ES-I3 (cell line): Measurements from ENCODE around the gene ROR2.

ENCODE experiments used
- H3K36me3 ChIP-seq: 2 replicates; pipeline ENCODE4 v1.6.1; 2013; ENCODE audit warnings: mild to moderate bottlenecking, low read length, control low read depth, moderate library complexity; ENCODE audit not compliant: insufficient read depth
- H3K4me1 ChIP-seq: 2 replicates; pipeline ENCODE4 v1.6.1; 2013; ENCODE audit warnings: mild to moderate bottlenecking, control low read depth, low read length; ENCODE audit not compliant: insufficient read depth
- H3K9ac ChIP-seq: 2 replicates; pipeline ENCODE4 v1.6.1; 2013; ENCODE audit warnings: low read depth, mild to moderate bottlenecking, low read length, moderate library complexity
- H3K9me3 ChIP-seq: 2 replicates; pipeline ENCODE4 v1.6.1; 2013; ENCODE audit warnings: mild to moderate bottlenecking, low read length, moderate library complexity; ENCODE audit not compliant: control insufficient read depth, insufficient read depth

Gene ROR2

DNA sequence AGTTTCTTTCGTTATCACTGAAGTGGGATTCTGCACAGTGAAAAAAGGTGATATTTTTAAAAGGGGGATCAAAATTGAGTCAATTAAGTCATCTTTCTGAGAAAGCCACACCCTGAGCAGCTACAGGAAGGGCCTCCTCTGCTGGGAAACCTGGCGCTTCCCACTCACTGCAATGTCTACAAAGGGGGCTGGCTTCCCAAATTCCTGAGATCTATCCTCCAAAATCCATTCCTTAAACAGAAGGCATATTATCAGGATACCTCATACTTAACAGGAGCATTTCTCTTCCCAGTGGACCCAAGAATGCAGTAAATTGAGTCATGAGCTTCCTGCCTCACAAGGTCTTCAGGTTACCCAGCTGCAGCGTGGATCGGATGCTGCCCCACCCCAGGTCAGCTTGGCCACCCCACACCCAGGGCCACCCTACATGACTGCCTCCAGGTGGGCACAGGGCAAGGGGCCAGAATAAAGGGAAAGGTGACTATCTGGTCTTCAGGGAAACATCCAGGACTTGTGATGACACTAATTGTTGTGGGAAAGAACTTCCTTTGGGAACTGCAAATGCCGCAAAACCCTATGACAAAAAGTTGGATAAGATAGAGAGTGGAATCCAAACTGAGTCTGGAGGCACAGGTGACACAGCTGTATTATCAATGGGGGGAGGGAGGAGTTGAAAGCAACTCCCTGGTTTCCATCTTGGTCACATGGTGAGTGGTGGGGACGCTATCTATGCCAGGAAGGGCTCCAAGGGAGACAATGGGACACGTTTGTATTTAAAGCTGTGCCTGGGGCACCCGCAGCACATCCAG, 42.3 kb downstream of the ROR2 start:
- no peak overlapping the region for H3K9ac ChIP-seq

DNA sequence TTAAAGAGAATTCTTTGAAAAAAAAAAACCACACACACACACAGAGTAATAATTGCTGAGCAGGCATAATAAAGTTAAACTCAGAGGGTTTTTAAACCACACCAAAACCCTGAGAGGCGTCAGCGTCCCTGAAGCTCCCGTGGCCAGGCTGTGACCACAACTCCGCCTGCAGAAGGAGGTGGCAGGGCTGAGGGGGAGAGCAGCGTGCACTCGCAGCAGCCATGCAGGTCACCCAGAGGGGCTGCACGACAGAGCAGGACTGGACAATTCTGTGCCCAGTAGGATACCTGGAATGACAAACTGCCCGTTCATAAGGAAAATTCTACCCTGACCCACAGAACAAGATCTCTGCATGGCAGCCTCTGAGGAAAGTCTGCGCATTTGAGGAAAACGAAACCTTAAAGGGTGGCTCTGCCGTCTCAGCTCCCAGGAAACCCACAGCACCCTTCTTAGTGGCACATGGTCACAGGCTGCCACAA, 44.0 kb downstream of the ROR2 start:
- no peak overlapping the region for H3K9ac ChIP-seq

More for the DNA sequence above, 42.3 kb downstream of the ROR2 start:
- H3K36me3 ChIP-seq: no peaks in the 10 kb centered on the region
- no peaks in the 10 kb centered on the region for H3K9me3 ChIP-seq
- H3K4me1 ChIP-seq: peaks cover 30% of the 10 kb centered on the region

DNA sequence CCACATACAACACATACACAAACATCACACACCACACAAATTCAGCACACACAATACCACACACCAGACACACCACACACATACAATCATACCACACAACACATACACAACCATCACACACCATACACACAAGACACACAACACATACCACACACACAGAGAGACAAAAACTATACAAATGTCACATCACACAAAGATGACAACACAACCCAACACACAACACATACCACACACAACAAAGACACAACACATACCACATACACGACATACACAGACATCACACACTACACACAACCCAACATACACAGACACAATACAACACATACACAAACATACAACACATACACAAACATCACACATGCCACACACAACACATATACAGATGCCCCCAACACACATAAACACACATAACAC, 44.8 kb downstream of the ROR2 start:
- H3K9me3 ChIP-seq: no peaks in the 10 kb centered on the region
- H3K4me1 ChIP-seq: peaks cover 39% of the 10 kb centered on the region
- H3K9ac ChIP-seq: no peak overlapping the region
- no peaks in the 10 kb centered on the region for H3K36me3 ChIP-seq

More for the DNA sequence above, 44.0 kb downstream of the ROR2 start:
- Histone ChIP-seq H3K36me3 (no peaks in the 10 kb centered on the region), H3K9me3 (no peaks in the 10 kb centered on the region), H3K4me1 (peaks cover 39% of the 10 kb centered on the region)

DNA sequence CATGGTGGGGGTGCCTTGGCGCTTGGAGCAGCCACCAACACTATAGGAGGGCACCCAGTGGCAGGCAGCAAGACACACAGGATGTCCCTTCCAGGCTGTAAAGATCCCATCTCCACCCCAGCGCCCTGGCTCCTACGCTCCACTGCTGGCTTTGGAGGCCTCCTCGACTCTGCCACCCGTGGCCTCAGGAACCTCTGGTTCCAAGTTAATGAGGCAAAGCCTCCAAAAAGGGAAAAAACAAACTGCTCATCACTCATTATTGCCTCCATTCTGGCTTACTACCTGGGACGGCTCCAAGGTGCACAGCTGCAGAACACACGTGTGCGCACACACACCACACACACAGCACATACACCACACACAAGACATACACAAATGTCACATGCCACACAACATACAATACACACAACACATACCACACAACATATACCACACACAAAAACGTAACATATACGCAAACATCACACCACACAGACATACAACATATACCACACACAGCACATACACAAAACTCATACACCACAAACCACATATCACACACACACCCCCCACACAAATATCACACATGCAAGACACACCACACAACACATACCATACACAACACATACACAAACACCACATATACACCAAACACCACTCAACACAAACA, 45.3 kb downstream of the ROR2 start:
- Histone ChIP-seq H3K9ac (no peak overlapping the region), H3K4me1 (peaks cover 43% of the 10 kb centered on the region), H3K36me3 (no peaks in the 10 kb centered on the region), H3K9me3 (no peaks in the 10 kb centered on the region)

DNA sequence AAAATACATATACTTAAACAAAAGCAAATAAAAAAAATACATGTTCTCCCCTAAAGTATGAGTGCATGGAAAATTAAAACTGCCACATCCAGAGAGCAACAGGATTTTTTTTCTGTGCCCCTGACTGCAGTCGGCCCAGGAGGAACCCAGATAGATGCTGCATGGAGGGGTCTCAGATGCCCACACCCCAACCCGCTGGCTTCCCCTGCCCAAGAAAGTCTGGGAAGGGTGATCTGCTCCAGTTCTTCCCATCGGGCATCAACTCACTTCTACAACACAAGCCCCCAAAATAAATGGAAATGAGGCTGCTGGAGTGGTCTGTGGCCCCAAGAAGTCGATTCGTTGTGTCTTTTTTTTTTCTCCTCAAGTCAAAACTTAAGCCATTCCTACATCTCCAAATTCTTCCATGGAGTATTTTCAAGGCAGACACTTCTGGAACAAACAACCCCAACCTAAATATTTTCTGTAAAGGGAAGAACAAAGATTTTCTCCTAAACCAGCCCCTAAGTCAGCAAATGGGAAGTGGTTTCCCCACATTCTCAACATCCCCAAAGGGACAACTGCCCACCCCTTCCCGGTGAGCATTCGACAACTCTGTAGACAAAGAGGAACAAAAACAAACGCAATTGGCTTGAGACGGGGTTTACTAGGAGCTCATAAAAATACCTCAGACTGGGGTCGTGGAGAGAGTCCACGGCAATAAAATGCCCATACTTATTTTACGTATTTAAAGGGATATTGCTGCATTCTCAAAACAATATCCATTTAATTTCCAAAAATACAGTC, 46.7 kb downstream of the ROR2 start:
- peaks cover 49% of the 10 kb centered on the region for H3K4me1 ChIP-seq
- no peaks in the 10 kb centered on the region for H3K9me3 ChIP-seq
- no peaks in the 10 kb centered on the region for H3K36me3 ChIP-seq
- no peak overlapping the region for H3K9ac ChIP-seq

DNA sequence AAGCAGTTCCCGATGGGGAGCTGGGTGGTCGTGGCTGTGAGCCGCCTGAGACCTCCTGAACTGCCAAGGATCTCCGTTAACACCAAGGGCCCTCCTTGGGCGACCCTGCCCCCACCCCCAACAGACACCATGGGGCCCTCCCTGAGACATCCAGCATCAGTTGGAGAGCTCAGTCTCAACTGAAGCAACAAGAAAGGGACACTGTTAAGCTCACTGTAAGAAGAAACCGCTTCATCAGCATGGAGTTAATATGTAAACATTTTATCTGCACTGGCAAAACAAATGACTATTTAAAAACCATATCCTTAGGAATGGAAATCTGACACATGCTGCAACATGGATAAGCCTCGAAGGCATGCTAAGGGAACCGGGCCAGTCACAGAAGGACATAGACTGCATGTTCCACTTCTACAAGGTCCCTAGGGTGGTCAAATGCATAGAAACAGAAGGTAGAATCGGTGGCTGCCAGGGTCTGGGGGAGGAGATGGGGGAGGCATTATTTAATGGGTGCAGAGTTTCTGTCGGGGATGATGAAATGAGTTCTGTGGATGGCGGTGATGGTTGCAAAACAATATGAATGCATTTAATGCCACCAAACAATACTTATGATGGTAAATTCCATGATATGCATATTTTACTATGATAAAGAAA, 47.4 kb downstream of the ROR2 start:
- no peaks in the 10 kb centered on the region for H3K9me3 ChIP-seq
- no peaks in the 10 kb centered on the region for H3K36me3 ChIP-seq
- peaks cover 44% of the 10 kb centered on the region for H3K4me1 ChIP-seq
- no peak overlapping the region for H3K9ac ChIP-seq

DNA sequence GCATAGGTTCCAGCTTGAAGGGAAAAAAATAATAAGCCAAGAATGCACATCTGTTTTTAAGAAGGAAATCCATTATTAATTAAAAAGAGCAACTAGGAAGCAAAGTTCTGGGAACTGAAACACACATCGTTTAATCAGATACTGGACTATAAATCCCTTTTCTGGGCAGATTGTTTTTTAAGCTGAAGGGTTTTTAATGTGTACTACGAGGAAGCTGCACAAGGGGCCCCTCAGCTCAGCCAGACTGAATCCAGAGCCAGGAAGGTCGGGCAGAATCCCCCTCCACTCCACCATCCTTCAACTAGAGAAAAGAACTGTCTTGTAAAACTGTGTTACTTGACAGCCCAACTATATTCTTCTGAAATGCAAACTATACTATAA, 49.2 kb downstream of the ROR2 start:
- Histone ChIP-seq H3K4me1 (peaks cover 31% of the 10 kb centered on the region), H3K36me3 (no peaks in the 10 kb centered on the region), H3K9me3 (no peaks in the 10 kb centered on the region), H3K9ac (no peak overlapping the region)

DNA sequence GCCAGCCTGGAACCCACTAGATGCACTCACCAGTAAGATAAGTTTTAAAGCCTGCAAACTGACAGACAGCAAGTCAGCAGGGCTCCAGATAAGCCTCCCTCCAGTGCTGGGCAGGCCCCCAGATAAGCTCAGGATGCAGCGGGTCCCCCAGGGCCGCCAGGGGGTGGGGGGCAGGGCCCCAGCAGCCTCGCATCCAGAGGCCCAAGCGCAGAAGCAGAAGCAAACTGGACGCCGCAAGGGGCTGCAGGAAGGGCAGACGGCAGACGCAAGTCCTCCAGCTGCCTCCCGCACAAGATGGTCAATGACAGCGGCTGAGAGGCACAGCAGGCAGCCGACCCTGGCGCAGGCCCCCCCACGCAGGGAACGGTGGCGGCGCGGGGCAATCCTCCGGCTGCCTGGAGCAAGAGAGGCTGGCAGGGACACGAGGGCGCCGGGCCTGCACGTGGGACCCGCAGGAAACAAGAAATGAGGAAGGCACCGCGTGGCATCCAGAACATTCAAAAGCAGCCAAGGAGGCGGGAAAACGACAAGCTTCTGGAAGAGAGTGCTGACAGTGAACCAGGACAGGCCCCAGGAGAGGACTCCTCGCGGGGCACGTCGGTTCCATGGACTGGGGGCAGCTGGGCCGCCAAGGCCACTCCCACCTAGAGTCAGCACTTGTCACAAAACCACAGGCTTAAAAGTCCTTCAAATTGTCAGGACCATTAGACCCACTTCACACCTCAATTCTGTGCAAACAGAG, 49.8 kb downstream of the ROR2 start:
- peaks cover 31% of the 10 kb centered on the region for H3K4me1 ChIP-seq
- no peak overlapping the region for H3K9ac ChIP-seq

DNA sequence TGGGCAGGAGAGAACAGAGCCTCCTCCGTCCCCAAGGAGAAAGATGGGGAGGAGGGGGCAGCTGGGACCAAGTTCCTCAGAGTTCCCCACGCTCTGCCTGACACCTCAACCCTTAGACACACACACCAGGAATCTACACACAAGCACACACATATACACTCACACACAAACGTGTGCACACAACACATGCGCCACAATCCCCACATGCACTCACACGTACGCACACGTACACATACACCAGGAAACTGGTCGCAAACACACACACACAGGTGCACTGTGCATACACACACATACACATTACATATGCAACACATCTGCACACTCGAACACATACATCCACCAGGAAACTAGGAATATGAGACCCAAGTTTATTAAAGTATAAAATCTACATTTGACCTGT, 50.4 kb downstream of the ROR2 start:
- H3K4me1 ChIP-seq: peaks cover 37% of the 10 kb centered on the region
- H3K9me3 ChIP-seq: no peaks in the 10 kb centered on the region
- H3K36me3 ChIP-seq: no peaks in the 10 kb centered on the region
- H3K9ac ChIP-seq: no peak overlapping the region

More for the DNA sequence above, 49.8 kb downstream of the ROR2 start:
- no peaks in the 10 kb centered on the region for H3K36me3 ChIP-seq
- H3K9me3 ChIP-seq: no peaks in the 10 kb centered on the region

DNA sequence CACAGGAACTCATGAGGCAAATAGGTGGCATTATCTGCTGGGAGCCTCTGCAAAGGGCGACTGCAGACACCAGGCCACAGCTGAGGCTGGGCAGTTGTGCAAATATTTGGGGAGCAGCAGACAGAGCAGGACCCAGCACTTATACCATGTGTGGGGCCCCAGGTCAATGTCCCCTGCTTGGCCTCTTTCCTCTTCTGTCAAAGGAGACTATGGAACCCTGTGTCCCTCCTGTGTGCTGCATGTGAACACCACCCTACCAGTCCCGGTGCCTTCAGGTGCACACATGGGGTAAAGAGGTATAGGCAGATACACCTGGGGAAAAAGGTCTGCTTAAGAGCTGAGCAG, 50.8 kb downstream of the ROR2 start:
- Histone ChIP-seq H3K4me1 (peaks cover 42% of the 10 kb centered on the region), H3K36me3 (no peaks in the 10 kb centered on the region), H3K9me3 (no peaks in the 10 kb centered on the region), H3K9ac (no peak overlapping the region)

DNA sequence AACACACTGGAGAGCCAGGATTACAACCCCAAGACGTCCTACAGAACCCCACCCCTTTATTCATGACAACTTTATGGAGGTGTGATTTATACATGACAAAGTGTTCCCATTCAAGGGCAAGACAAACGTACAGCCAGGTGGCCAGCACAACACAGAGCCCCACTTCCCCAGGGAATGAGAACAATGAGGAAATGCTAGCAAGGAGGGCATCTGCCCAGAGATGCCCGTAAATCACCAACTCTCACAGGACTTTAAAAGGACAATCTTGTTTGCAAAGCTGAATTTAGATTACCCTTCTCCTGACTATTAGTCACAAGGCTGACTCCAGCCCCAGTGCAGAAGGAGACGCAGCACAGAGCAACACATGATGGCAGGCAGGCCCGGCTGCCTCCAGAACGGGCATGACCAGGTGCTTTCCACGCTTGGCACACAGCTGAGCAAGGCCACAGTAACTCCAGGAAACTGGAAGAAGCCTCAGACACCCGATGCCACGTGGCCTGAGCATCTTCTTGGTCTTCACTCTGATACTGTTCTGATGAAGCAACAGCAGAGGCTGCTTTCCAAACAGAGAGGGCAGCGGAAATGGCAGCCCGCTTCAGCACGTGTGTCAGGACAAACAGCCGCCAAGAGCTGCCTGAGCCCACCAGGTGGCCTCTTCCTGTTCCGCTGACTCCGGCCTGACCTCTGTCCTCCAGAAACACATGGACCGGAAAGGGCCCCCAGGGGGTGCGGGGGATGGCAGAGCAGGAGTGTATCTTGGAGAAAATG, 51.4 kb downstream of the ROR2 start:
- no peak overlapping the region for H3K9ac ChIP-seq
- H3K36me3 ChIP-seq: no peaks in the 10 kb centered on the region
- H3K4me1 ChIP-seq: peaks cover 40% of the 10 kb centered on the region
- H3K9me3 ChIP-seq: no peaks in the 10 kb centered on the region

DNA sequence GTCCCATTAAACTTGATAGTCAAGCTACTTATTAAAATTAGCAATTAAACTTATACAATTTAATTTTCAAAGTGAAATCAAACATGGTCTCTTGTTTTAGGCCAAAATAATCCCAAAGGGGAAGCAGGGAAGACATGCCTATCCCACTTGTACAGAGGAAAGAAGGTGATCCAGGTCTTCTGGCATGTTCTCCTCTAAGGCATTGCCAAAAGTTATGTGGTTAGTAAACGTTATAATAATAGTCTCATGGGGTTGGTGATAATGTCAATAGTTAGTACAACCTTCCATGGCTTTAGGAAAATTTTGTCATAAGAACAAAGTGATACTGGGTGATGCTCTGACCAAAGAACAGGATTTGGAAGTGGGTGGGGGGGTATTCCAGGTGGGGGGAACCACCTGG, 52.8 kb downstream of the ROR2 start:
- Histone ChIP-seq H3K9me3 (no peaks in the 10 kb centered on the region), H3K4me1 (peaks cover 33% of the 10 kb centered on the region), H3K9ac (no peak overlapping the region), H3K36me3 (no peaks in the 10 kb centered on the region)

DNA sequence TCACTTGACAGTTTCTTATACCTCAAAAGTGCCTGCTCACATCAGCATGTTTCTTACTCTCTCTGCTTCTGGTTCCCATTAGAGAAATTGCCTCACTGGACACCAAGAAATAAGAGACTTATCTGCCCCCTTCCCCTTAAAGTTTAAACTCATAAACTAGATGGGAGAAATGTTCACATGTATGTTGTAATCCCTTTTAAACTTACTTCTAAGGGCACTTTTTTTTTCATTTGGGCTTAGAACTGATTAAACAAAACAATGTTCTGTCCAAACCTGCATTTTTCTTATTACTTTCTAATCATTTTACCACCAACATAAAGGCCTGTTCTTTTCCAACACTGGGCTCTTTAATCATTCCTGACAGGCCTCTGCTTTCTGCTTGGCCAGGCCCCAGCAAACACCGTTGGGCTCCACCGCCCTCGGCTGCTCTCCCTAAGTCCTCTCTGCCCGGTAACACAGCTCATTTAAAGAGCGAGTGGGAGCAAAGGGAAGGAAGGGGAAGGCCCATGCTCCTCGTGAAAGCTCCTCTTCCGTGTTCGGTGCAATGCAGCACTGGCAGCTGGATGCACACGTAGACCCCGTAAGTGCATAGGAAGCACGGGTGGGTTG, 53.4 kb downstream of the ROR2 start:
- H3K9me3 ChIP-seq: no peaks in the 10 kb centered on the region
- no peaks in the 10 kb centered on the region for H3K36me3 ChIP-seq
- H3K4me1 ChIP-seq: peaks cover 28% of the 10 kb centered on the region
- H3K9ac ChIP-seq: no peak overlapping the region
